RPMI7951 (cell line): ENCODE measurements around the gene PKNOX2. TPM values are rescaled to one million over a fixed set of nuclear protein-coding genes. Genes with fewer than 3 reads are reported as not detected.

Experiments used
- DNase-seq: peaks from one replicate; pipeline ENCODE4 v3.0.0-alpha.2; 2012; ENCODE audit warnings: low read depth
- total RNA-seq: library from RNA; depleted of rRNA; stranded (reverse); fragments of >200 nt; shearing (Covaris generic); gene quantifications from 2 replicates; pipeline ENCODE4 v1.2.3, GENCODE V29; 2014

PKNOX2 gene
- total RNA-seq, 1 experiment from 2014 or later, result 2.8 TPM

- peak; percentile 40 for DNase-seq
Measured at GRCh38 chr11:125404811-125405790, 240.6 kb downstream of the PKNOX2 start.

GRCh38 chr11:125407046-125407445 lies 242.5 kb downstream of the PKNOX2 start:
- DNase-seq, result no peak

GRCh38 chr11:125408311-125408711 lies 243.8 kb downstream of the PKNOX2 start:
- DNase-seq, result no peak

GRCh38 chr11:125410091-125410490 lies 245.5 kb downstream of the PKNOX2 start:
- DNase-seq, result peak; percentile 78

GRCh38 chr11:125412177-125412496 lies 247.6 kb downstream of the PKNOX2 start:
- no peak for DNase-seq

GRCh38 chr11:125412509-125412908 lies 248.0 kb downstream of the PKNOX2 start:
- no peak for DNase-seq

GRCh38 chr11:125413226-125413625 lies 248.7 kb downstream of the PKNOX2 start:
- DNase-seq, result no peak

GRCh38 chr11:125414121-125414520 lies 249.6 kb downstream of the PKNOX2 start:
- no peak for DNase-seq

- DNase-seq, result no peak
Measured at GRCh38 chr11:125416981-125417935, 252.7 kb downstream of the PKNOX2 start.

GRCh38 chr11:125418396-125418795 lies 253.8 kb downstream of the PKNOX2 start:
- no peak for DNase-seq

GRCh38 chr11:125422681-125423080 lies 258.1 kb downstream of the PKNOX2 start:
- no peak for DNase-seq

- DNase-seq, result no peak
Measured at GRCh38 chr11:125423247-125423849, 258.8 kb downstream of the PKNOX2 start.

- no peak for DNase-seq
Measured at GRCh38 chr11:125425601-125426000, 261.1 kb downstream of the PKNOX2 start.

GRCh38 chr11:125426818-125427528 lies 262.4 kb downstream of the PKNOX2 start:
- DNase-seq, result no peak

- DNase-seq, result no peak
Measured at GRCh38 chr11:125428486-125429173, 264.1 kb downstream of the PKNOX2 start.

- DNase-seq, result peak; percentile 43
Measured at GRCh38 chr11:125429174-125429707, 264.7 kb downstream of the PKNOX2 start.

- no peak for DNase-seq
Measured at GRCh38 chr11:125429807-125430678, 265.5 kb downstream of the PKNOX2 start.

- no peak for DNase-seq
Measured at GRCh38 chr11:125431009-125431408, 266.5 kb downstream of the PKNOX2 start.

GRCh38 chr11:125431481-125431880 lies 266.9 kb downstream of the PKNOX2 start:
- no peak for DNase-seq
